H1 (cell line): ENCODE data around the gene CCDC33. TPM values are rescaled to one million over a fixed set of nuclear protein-coding genes. Genes with fewer than 3 reads are reported as not detected.

ENCODE experiments used
- CTCF ChIA-PET: fragments of 300-600 bp; sonication (Branson Sonifier 250); formaldehyde crosslinking; loops from one replicate; lab custom pipeline; 2021; ENCODE audit not compliant: partially characterized antibody; lab: Charles Lee
- POLR2A ChIA-PET: fragments of 300-600 bp; sonication (Branson Sonifier 250); formaldehyde crosslinking; loops from one replicate; lab custom pipeline; 2021; ENCODE audit warnings: inconsistent platforms; ENCODE audit not compliant: partially characterized antibody; lab: Charles Lee
- DNase-seq, 2 experiments: peaks; one replicate each; pipeline versions ENCODE4 v3.0.0 to v3.0.0-alpha.2; 2010 to 2022; ENCODE audit warnings: low spot score in 2 of 2, low read depth in 1 of 2, mixed read lengths in 1 of 2
- FAIRE-seq: peaks from 2 replicates; lab custom pipeline; 2011; peaks lifted over from hg19 to GRCh38; lab: Jason Lieb, UNC
- H2AFZ ChIP-seq: 2 replicates; pipeline ENCODE4 v1.8.1; 2012; ENCODE audit warnings: low read length, inconsistent platforms
- H2AK5ac ChIP-seq: 2 replicates; pipeline ENCODE4 v1.6.1; 2013; ENCODE audit warnings: low read depth, low read length
- H2BK120ac ChIP-seq: replicated peaks from 2 replicates; pipeline ENCODE3; 2013; ENCODE audit warnings: low read depth, low read length, inconsistent platforms
- H2BK12ac ChIP-seq: 2 replicates; pipeline ENCODE4 v1.6.1; 2013; ENCODE audit warnings: low read depth, low read length
- H2BK15ac ChIP-seq: 2 replicates; pipeline ENCODE4 v1.6.1; 2013; ENCODE audit warnings: low read length
- H2BK20ac ChIP-seq: 2 replicates; pipeline ENCODE4 v1.6.1; 2013; ENCODE audit warnings: low read length
- H2BK5ac ChIP-seq: 2 replicates; pipeline ENCODE4 v1.6.1; 2013; ENCODE audit warnings: low read depth, low read length
- H3K14ac ChIP-seq: 2 replicates; pipeline ENCODE4 v1.6.1; 2013; ENCODE audit warnings: inconsistent platforms; ENCODE audit not compliant: insufficient read length
- H3K18ac ChIP-seq: 2 replicates; pipeline ENCODE4 v1.6.1; 2013; ENCODE audit warnings: low read length; ENCODE audit errors: extremely low read depth
- H3K23ac ChIP-seq: 2 replicates; pipeline ENCODE4 v1.6.1; 2013; ENCODE audit warnings: inconsistent platforms; ENCODE audit not compliant: insufficient read length
- H3K23me2 ChIP-seq: 2 replicates; pipeline ENCODE4 v1.6.1; 2013; ENCODE audit warnings: low read depth, low read length
- H3K27ac ChIP-seq: 2 replicates; pipeline ENCODE4 v1.6.1; 2011; ENCODE audit warnings: low read depth, low read length, inconsistent platforms
- H3K27me3 ChIP-seq, 4 experiments: replicated peaks in 1 of 4; 1 replicate in 1 of 4; 2 replicates in 3 of 4; pipeline versions ENCODE4 v1.6.1 to v1.8.1; 2011 to 2013; ENCODE audit warnings: low read length in 3 of 4, mild to moderate bottlenecking in 3 of 4, inconsistent platforms in 2 of 4, mixed read lengths in 2 of 4, moderate library complexity in 1 of 4; ENCODE audit not compliant: control insufficient read depth in 3 of 4, insufficient read depth in 3 of 4; ENCODE audit errors: extremely low read depth in 1 of 4
- H3K36me3 ChIP-seq, 4 experiments: 2 replicates each; pipeline versions ENCODE4 v1.6.1 to v1.8.1; 2011 to 2013; ENCODE audit warnings: mild to moderate bottlenecking in 4 of 4, low read length in 3 of 4, moderate library complexity in 2 of 4, control low read depth in 1 of 4, inconsistent platforms in 1 of 4; ENCODE audit not compliant: insufficient read depth in 4 of 4, control insufficient read depth in 2 of 4
- H3K4ac ChIP-seq: replicated peaks from 2 replicates; pipeline ENCODE3; 2013; ENCODE audit warnings: low read length, low read depth, mixed read lengths, inconsistent platforms; ENCODE audit not compliant: insufficient read length
- H3K4me1 ChIP-seq, 4 experiments: replicated peaks in 1 of 4; 1 replicate in 1 of 4; 2 replicates in 3 of 4; pipeline versions ENCODE4 v1.6.1 to v1.8.1; 2011 to 2013; ENCODE audit warnings: low read length in 3 of 4, inconsistent platforms in 2 of 4, mixed read lengths in 1 of 4; ENCODE audit not compliant: insufficient read depth in 4 of 4, control insufficient read depth in 3 of 4
- H3K4me2 ChIP-seq, 2 experiments: 2 replicates each; pipeline versions ENCODE4 v1.6.1 to v1.8.1; 2011 to 2013; ENCODE audit warnings: low read depth in 2 of 2, low read length in 2 of 2, control low read depth in 1 of 2, inconsistent platforms in 1 of 2, mild to moderate bottlenecking in 1 of 2; ENCODE audit not compliant: insufficient read depth in 1 of 2
- H3K4me3 ChIP-seq, 4 experiments: fragments of 200-600, 300-600 bp in 1 of 4; sonication (generic), shearing (Covaris generic), sonication (Bioruptor Twin) in 1 of 4; 2 replicates each; pipeline versions ENCODE4 v1.5.1 to v1.8.1; 2011 to 2016; ENCODE audit warnings: low read length in 4 of 4, low read depth in 3 of 4, control low read depth in 2 of 4, inconsistent platforms in 2 of 4, mild to moderate bottlenecking in 2 of 4, mixed read lengths in 1 of 4, moderate library complexity in 1 of 4; ENCODE audit not compliant: insufficient read depth in 2 of 4; ENCODE audit errors: extremely low read depth in 1 of 4
- H3K56ac ChIP-seq: replicated peaks from 2 replicates; pipeline ENCODE3; 2013; ENCODE audit warnings: low read depth, mild to moderate bottlenecking, mixed read lengths, low read length, inconsistent platforms; ENCODE audit not compliant: insufficient read length
- H3K79me1 ChIP-seq: 2 replicates; pipeline ENCODE4 v1.6.1; 2013; ENCODE audit warnings: low read depth, low read length, control low read depth
- H3K79me2 ChIP-seq, 2 experiments: 2 replicates each; pipeline versions ENCODE4 v1.6.1 to v1.8.1; 2012 to 2013; ENCODE audit warnings: low read length in 2 of 2, mild to moderate bottlenecking in 2 of 2, inconsistent platforms in 1 of 2; ENCODE audit not compliant: insufficient read depth in 2 of 2, control insufficient read depth in 1 of 2
- H3K9ac ChIP-seq, 4 experiments: replicated peaks in 1 of 4; 1 replicate in 1 of 4; 2 replicates in 3 of 4; pipeline versions ENCODE4 v1.6.1 to v1.8.1; 2011 to 2013; ENCODE audit warnings: low read depth in 3 of 4, low read length in 3 of 4, control low read depth in 2 of 4, mild to moderate bottlenecking in 2 of 4, moderate library complexity in 2 of 4, inconsistent platforms in 1 of 4; ENCODE audit errors: extremely low read depth in 1 of 4
- H3K9me3 ChIP-seq, 2 experiments: 2 replicates each; pipeline versions ENCODE4 v1.6.1 to v1.8.1; 2012 to 2013; ENCODE audit warnings: mild to moderate bottlenecking in 2 of 2, moderate library complexity in 2 of 2, control low read depth in 1 of 2, inconsistent platforms in 1 of 2, low read depth in 1 of 2, low read length in 1 of 2, mixed read lengths in 1 of 2; ENCODE audit not compliant: insufficient read depth in 2 of 2
- H4K20me1 ChIP-seq, 2 experiments: replicated peaks in 1 of 2; 2 replicates each; pipeline versions ENCODE3 to v1.8.1; 2011 to 2013; ENCODE audit warnings: inconsistent platforms in 2 of 2, low read length in 2 of 2, mild to moderate bottlenecking in 1 of 2; ENCODE audit not compliant: insufficient read depth in 2 of 2, control insufficient read depth in 1 of 2
- H4K5ac ChIP-seq: 2 replicates; pipeline ENCODE4 v1.6.1; 2013; ENCODE audit warnings: low read length, low read depth, mixed read lengths, inconsistent platforms; ENCODE audit not compliant: insufficient read length
- H4K8ac ChIP-seq: 2 replicates; pipeline ENCODE4 v1.8.0; 2013; ENCODE audit warnings: mild to moderate bottlenecking, moderate library complexity, low read length, inconsistent platforms; ENCODE audit not compliant: insufficient read depth; ENCODE audit errors: extremely low read depth
- H4K91ac ChIP-seq: replicated peaks from 2 replicates; pipeline ENCODE3; 2013; ENCODE audit warnings: low read length, mixed read lengths, inconsistent platforms; ENCODE audit not compliant: insufficient read length
- BRCA1 ChIP-seq: IDR thresholded peaks from 2 replicates; pipeline ENCODE4 v1.6.1; 2012; ENCODE audit warnings: low read depth, low read length, improper control_type of control experiment
- CBX8 ChIP-seq: fragments of 300-800, 300-1000 bp; sonication (generic); IDR thresholded peaks from 2 replicates; pipeline ENCODE4 v1.7.1; 2016; ENCODE audit warnings: low read depth, low read length, borderline replicate concordance
- CEBPB ChIP-seq: IDR thresholded peaks from 2 replicates; pipeline ENCODE4 v1.6.1; 2012; ENCODE audit warnings: low read depth, low read length
- EP300 ChIP-seq, 2 experiments: IDR thresholded peaks; 1 replicate in 1 of 2; 2 replicates in 1 of 2; pipeline ENCODE4 v1.6.1; 2011 to 2012; ENCODE audit warnings: low read depth in 2 of 2, low read length in 2 of 2, mild to moderate bottlenecking in 2 of 2, borderline replicate concordance in 1 of 2, inconsistent platforms in 1 of 2, moderate library complexity in 1 of 2
- JUND ChIP-seq: IDR thresholded peaks from 2 replicates; pipeline ENCODE4 v1.6.1; 2011; ENCODE audit warnings: mild to moderate bottlenecking, improper control_type of control experiment, low read length
- POLR2AphosphoS5 ChIP-seq: IDR thresholded peaks from 2 replicates; pipeline ENCODE4 v1.6.1; 2011; ENCODE audit warnings: low read depth, low read length
- RAD21 ChIP-seq, 2 experiments: IDR thresholded peaks in 1 of 2; conservative IDR thresholded peaks in 1 of 2; 2 replicates each; pipeline ENCODE4 v1.6.1; 2011; ENCODE audit warnings: low read depth in 2 of 2, low read length in 2 of 2, improper control_type of control experiment in 1 of 2, inconsistent platforms in 1 of 2, mild to moderate bottlenecking in 1 of 2, moderate library complexity in 1 of 2
- RFX5 ChIP-seq: IDR thresholded peaks from 2 replicates; pipeline ENCODE4 v1.6.1; 2011; ENCODE audit warnings: low read depth, low read length, improper control_type of control experiment, borderline replicate concordance
- SIRT6 ChIP-seq: IDR thresholded peaks from one replicate; pipeline ENCODE4 v1.7.1; 2012; ENCODE audit warnings: low read length, inconsistent platforms
- SUZ12 ChIP-seq: fragments of 200-600 bp; sonication (generic); IDR thresholded peaks from 2 replicates; pipeline ENCODE4 v1.6.1; 2012; ENCODE audit warnings: mild to moderate bottlenecking, inconsistent platforms, low read length, moderate library complexity, mixed read lengths
- TEAD4 ChIP-seq: IDR thresholded peaks from 2 replicates; pipeline ENCODE4 v1.6.1; 2012; ENCODE audit warnings: low read depth, low read length, inconsistent platforms, mixed read lengths
- YY1 ChIP-seq: IDR thresholded peaks from 2 replicates; pipeline ENCODE4 v1.6.1; 2011; ENCODE audit warnings: low read depth, mild to moderate bottlenecking, low read length
- WGBS, 2 experiments: shearing (Covaris generic) in 1 of 2; methylation state at CpG; one replicate each; pipeline versions ENCODE4 v1.1.6 to v1.1.7; 2013 to 2015; ENCODE audit warnings: low lambda C conversion rate in 2 of 2, mixed read lengths in 2 of 2, inconsistent platforms in 1 of 2, low coverage in 1 of 2, missing lambda C conversion rate in 1 of 2; ENCODE audit not compliant: insufficient replicate concordance in 2 of 2, insufficient coverage in 1 of 2, insufficient read length in 1 of 2; ENCODE audit errors: extremely low coverage in 1 of 2, missing lambda C conversion rate in 1 of 2; 5-methylcytosine and 5-hydroxymethylcytosine counted together
- polyA plus RNA-seq, 7 experiments: library from polyadenylated mRNA; depleted of rRNA in 3 of 7; stranded (reverse) in 5 of 7; unstranded in 2 of 7; fragments of >200 nt in 5 of 7; fragments of 200-250 nt in 2 of 7; gene quantifications; 1 replicate in 5 of 7; 2 replicates in 1 of 7; 4 replicates in 1 of 7; pipeline versions ENCODE4 v1.2.1 to v1.2.3, GENCODE V29; 2011 to 2013; ENCODE audit warnings: missing spikeins in 2 of 7, mixed read lengths in 2 of 7
- total RNA-seq: library from RNA; stranded (reverse); fragmentation: NEBNext Ultra II Directional; extraction: Animal tissue kit (Norgen Biotek cat#: 25700); gene quantifications from 2 replicates; pipeline ENCODE4 v1.2.1, GENCODE V29; 2021

Gene CCDC33
- total and polyA plus RNA-seq, 2 of the 8 experiments (the other 6 are each of a cell fraction or from before 2014, with no cell fraction given) = 2.0 to 2.7 TPM

DNA sequence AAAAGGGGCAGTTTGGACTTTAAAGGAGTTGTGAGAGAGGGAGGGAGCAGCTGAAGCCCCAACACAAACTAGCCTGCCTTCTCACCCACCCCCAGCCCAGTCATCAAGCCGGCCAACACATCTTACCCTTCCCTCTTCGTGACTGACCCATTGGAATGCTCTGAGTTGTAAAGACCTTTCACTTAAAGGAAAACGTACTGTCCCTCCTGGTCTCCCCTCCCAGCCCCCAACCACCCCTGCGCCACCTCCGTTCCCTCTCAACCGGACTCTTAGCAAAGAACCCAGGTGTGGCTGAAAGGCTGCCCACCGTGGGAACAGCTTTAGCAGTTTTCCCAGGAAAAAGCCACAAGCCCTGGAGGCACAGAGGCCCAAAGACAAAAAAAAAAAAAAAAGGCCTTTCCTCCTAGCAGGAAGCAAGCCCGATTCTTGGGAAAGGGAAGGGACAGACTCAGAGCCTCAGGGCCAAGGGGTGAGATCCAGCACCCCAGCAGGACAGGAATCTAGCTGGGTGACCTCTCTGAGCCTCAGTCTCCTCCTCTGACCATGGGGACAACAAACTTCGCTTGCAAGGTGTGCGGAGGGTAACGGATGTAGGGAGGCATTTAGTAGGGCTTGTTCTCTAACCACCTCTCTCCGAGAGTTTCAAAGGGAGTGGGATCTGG, 128.9 kb downstream of the CCDC33 start:
- Histone ChIP-seq H4K91ac (peak overlapping the region; percentile 17), H3K9me3 (no peaks in the 10 kb centered on the region), H2BK5ac (peak overlapping the region; percentile 20; the same call in 1 of the 2 replicates), H4K5ac (no peak overlapping the region), H2BK15ac (peak overlapping the region; percentile 25; the same call in 1 of the 2 replicates), H3K36me3 (no peaks in the 10 kb centered on the region), H2AK5ac (no peak overlapping the region), H3K18ac (peak overlapping the region; percentile 86), H3K4me2 (peak overlapping the region; percentile 78 to 79), H3K9ac (peak overlapping the region in 3 of 4 experiments; percentile 48 to 72 (median 67); a peak in 3 of 7 replicates), H2BK120ac (no peak overlapping the region), H3K4me3 (peak overlapping the region; percentile 53 to 67 (median 65)), H2BK20ac (no peak overlapping the region), H2AFZ (peak overlapping the region; percentile 33), H3K4me1 (peaks cover 3 to 13% (median 8%) of the 10 kb centered on the region in 4 experiments), H2BK12ac (peak overlapping the region; percentile 94; the same call in 1 of the 2 replicates), H4K8ac (no peak overlapping the region), H3K79me2 (no peaks in the 10 kb centered on the region), H3K27ac (no peak overlapping the region), H3K14ac (no peak overlapping the region), H3K79me1 (no peaks in the 10 kb centered on the region), H3K4ac (no peak overlapping the region), H3K56ac (no peak overlapping the region), H3K23me2 (peaks cover 6% of the 10 kb centered on the region; the same call in 1 of the 2 replicates), H3K23ac (no peak overlapping the region), H4K20me1 (no peaks in the 10 kb centered on the region), H3K27me3 (peaks cover 0 to 16% (median 10%) of the 10 kb centered on the region in 4 experiments; a peak in 5 of 7 replicates)
- ChIA-PET POLR2A (interaction anchor here (0.8 to 2.7 kb wide), 2 partner anchors 8 to 65 kb away, joined by 3 to 9 read pairs; no protein-coding TSS in a partner anchor), CTCF (interaction anchor here (0.7 to 36.8 kb wide), 3 partner anchors 16 to 71 kb away, joined by 3 to 1311 read pairs (median 3); partner anchors contain the start of gene SEMA7A)
- WGBS, 2 experiments = 41% methylated on average over 10 of the region's 12 CpGs; no CpG with 5 or more reads in 1 of the 2 experiments
- DNase-seq = no peak
- FAIRE-seq = no peak
- TF ChIP-seq CBX8 (no peak), SIRT6 (no peak), CEBPB (no peak), JUND (no peak), TEAD4 (no peak), RFX5 (no peak), POLR2AphosphoS5 (no peak), EP300 (IDR thresholded peaks at IDR 0.05; ENCODE audit: borderline replicate concordance in 1 of 2, low read depth in 2 of 2, low read length in 2 of 2) (no peak), YY1 (no peak), BRCA1 (no peak), RAD21 (IDR thresholded peaks at IDR 0.05 in 1 of 2, conservative IDR thresholded peaks at IDR 0.05 in 1 of 2; ENCODE audit: low read depth in 2 of 2, low read length in 2 of 2) (no peak), SUZ12 (no peak)
